CD4-positive, alpha-beta T cell treated with Interleukin-6 for 4 hours (primary cell): ENCODE data around the gene ARHGAP23.

Experiments
- DNase-seq: peaks from one replicate; pipeline ENCODE4 v3.0.0-alpha.2; 2020; ENCODE audit warnings: mixed read lengths

The ARHGAP23 gene

DNA sequence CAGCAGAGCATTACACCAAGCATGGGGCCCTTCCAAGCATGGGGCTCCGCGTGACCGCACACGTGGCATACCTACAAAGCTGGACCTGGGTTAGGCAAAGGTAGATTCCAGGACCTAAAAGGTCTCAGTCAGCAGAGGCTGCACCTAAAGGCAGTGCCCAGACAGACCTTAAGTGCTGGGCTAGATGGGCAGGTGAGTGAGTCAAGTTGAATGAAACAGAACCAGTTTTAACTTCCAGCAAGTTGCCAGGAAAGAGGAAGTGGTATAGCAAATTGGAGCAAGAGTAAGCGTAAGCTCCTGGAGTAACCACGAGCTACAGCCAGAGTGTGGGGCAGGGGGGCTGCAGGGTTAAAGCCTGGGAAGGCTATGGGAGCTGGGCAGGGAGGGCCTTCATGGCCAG lies 128.0 kb downstream of the ARHGAP23 start:
- DNase-seq, result no peak

DNA sequence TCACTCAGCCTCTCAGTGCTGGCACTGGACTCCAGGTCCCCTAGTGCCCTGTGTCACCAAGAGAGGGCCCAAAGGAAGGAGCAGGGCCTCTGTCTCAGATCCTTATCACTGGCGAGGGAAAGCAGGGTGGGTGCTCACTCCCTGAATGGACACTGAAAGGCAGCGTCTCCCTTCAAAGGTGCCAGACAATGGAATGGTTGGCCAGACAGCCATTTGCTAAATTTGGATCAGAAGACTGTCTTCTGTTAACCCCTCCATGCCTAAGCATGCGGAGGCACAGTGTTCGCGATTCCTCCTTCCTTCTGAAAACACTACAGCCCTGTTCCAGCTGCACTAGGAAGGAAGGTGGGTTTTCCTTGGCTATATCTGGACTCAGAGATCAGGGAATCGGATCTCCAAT lies 129.1 kb downstream of the ARHGAP23 start:
- no peak for DNase-seq

DNA sequence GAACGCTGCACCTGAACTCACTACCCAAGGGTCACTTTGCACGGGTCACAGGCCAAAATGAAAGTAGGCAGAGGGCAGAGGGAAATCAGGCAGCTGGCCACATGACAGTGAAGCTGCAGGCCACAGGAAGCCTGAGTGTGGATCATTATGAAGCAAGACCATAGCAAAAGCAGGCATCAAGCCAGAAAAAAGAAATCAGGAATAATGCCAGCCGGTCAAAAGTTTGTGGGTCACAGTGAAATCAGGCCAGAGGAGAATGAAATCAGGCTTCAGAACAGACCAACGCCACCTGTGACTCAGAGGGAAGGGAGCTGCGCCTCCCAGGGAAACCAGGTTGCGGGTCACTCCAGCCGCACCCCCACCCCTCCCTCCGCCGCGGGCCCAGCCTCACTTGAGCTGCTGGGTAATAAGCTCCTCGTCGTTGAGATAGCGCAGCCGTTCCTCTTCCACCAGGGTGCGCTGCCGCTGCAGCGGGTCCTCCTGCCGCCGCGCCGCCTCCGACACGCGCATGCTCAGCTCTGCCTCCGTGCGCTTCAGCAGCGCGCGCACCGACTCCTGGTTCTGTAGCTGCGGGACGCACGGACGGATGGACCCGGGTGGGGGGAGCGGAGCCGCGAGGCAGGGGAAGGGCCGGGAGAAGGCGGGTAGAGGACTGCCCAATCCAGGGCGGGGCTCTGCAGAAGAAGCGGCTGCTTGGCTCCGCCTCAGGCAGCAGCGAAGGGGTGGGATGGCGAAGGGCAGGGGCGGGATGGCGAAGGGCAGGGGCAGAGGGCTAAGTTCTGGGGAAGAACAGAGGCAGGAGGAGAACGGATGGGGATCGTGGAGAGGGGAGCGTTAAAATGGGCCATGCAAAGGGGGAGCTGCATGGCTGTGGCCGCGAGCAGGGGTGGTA lies 129.8 kb downstream of the ARHGAP23 start:
- DNase-seq, result peak; percentile 94

DNA sequence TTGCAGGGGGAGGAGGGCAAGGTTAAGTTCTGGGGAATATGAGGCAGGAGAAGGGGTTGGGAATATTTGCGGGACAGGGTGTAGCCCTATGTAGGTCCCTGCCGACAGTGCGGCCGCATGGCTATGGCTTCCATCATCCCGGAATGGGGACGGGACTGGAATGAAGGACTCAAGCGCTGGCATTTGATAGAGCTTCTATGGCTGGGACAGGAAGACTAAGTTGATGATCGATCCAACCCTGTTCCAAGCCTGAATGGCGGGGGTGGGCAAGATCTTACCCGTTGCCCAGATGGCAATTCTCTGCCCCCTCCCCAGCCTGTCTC lies 130.4 kb downstream of the ARHGAP23 start:
- DNase-seq, result no peak

DNA sequence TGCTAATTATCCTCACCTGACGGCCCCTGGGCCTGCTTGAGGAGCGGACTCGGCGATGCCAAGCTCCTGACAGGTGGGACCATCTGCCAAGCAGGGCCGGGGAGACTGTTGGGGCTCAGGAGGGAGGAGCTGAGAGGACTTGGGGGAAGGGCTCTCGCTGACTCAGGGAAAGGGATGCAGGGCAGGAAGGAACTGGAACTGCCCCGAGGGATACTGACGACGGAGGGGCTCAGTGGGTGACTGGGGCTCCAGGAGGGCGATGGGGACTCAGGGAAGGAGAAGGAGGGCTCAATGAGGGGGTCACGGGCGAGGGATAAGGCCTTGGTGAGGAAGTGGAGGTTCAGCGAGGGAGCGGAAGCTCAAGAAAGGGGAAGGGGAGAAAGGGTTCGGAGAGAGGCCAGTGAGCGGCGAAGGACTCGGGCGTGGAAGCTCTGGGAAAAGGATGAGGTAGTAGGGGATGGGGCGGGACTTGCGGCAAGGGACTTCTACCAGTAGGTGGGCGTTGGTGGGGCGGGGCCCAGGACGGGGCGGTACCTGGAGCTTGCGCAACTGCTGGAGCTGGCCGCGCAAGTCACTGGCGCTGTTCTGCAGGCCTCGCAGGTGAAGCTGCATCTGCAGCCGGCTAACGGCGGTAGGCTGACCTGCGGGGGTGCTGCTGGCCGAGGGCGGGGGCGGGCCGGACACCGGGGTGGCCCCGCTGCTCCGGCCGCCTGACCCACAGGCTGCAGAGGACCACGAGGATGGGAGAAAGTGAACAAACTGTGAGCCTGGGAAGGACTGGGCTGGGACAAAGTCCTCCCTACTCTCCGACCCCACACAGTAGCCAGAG lies 131.0 kb downstream of the ARHGAP23 start:
- peak; percentile 94 for DNase-seq

DNA sequence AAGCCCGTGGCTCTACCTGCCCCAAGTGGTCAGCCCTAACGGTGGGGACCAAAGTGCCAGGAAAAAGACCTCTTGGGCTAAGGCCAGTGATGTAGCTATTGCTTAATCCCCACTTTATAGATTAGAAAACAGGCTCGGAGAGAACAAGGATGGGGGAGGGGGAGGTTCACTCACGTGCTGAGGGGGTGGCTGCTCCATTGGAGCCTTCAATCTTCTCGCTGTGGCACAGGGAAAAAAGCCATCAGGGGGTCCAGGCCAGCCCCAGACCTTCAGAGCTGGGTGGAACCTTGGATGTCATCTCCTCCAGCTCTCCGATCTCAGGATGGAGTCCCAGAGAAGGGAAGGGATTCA lies 131.6 kb downstream of the ARHGAP23 start:
- no peak for DNase-seq

DNA sequence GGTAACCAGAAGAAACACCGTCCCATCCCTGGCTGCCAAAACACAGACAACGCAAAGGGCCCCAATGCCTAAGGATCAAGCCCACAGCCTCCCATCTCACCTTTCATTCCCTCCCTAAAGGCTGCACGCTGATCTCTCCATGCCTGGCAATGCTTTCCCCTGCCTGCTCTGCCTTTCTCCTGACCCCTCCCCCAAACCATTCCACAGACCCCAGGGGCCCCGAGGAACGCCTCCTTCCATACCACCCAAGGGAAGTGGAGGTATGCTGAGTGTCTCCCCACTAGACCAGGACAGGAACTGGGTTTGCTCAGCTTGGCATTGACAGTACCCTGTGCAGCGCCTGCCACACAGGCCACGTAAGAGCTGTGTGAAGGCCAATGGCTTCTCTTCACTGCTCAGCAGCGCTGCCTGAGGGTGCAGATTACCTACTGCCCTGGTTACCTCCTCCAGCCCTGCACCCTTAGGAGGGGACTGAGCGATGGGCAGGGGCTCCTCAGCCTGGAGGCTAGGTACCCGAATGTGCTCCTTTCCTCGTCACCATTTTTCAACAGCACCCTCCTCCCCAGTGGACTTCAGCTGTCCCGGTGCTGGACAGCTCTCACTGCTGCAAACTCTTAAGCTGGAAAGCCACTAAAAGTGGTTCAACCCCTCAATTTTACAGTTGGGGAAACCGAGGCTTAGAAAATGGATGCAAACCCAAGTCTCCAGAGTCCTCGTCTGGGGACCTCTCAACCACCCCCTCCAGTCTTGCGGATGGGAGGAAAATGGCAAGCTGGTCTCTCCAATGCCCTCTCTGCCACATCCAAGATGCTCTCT lies 132.4 kb downstream of the ARHGAP23 start:
- DNase-seq, result peak; percentile 14

DNA sequence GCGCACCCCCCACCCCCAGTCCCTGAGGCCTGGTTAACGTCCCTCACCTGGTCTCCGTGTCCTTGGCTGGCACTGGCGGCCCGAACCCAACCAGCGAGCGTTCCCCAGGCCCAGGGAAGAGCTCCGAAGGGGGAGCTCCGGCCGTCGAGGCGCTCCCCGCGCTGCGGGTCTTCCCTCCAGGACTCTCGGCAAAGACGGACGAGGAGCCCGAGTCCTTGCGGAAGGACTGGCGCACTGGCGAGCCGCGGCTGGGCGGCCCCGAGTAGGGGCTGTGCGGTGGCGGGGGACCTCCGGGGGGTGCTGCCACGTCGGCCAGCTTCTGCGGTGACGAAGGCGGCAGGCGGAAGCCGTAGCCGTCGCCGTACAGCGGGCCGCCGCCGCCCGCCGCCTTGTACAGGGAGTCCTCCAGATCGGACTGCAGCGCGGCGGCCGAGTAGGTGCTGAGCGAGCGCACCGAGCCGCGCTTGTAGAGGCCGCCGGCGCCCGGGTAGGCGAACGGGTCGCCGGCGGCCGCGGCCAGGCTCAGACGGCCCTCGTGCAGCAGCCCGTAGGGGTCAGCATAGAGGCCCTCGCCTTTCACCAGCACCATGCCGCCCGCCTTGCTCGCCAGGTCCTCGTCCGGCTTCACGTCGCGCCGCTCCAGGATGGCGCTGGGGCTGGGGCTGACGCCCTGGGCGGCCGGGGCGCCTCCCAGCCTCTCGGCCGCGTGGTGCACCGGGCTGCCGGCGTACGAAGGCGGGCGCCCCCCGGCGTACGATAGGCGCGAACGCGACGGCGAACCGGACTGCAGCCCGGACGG lies 133.4 kb downstream of the ARHGAP23 start:
- DNase-seq, result no peak
